A673 (cell line): ENCODE data around the gene NDST3. TPM values are rescaled to one million over a fixed set of nuclear protein-coding genes. Genes with fewer than 3 reads are reported as not detected.

ENCODE experiments used
- BruUV-seq: library from RNA; stranded (reverse); fragments of 400-500 nt; replicated peaks from 2 replicates; lab custom pipeline; 2021; lab: Mats Ljungman, UMichigan
- CTCF ChIA-PET: fragments of 300-600 bp; sonication (Branson Sonifier 250); formaldehyde crosslinking; loops from one replicate; lab custom pipeline; 2022; ENCODE audit warnings: antibody characterized with exemption; lab: Charles Lee
- POLR2A ChIA-PET: fragments of 300-600 bp; sonication (Branson Sonifier 250); formaldehyde crosslinking; loops from one replicate; lab custom pipeline; 2022; ENCODE audit warnings: antibody characterized with exemption; ENCODE audit not compliant: low non-redundant PET; lab: Charles Lee
- DNase-seq: peaks from one replicate; pipeline ENCODE4 v3.0.0-alpha.2; 2015; ENCODE audit warnings: low spot score
- H3K27ac ChIP-seq: fragments of 200-600 bp; sonication (generic); 2 replicates; pipeline ENCODE4 v1.5.1; 2016; ENCODE audit warnings: mixed run types, low read depth, mild to moderate bottlenecking, mixed read lengths, antibody characterized with exemption, low read length; ENCODE audit not compliant: poor library complexity, severe bottlenecking
- H3K27me3 ChIP-seq: fragments of 200-600 bp; sonication (generic); replicated peaks from 2 replicates; pipeline ENCODE4 v1.6.1; 2017; ENCODE audit warnings: mixed run types, low read depth, mild to moderate bottlenecking, mixed read lengths, antibody characterized with exemption, low read length; ENCODE audit not compliant: insufficient read depth, poor library complexity
- H3K36me3 ChIP-seq: fragments of 200-600 bp; sonication (generic); 2 replicates; pipeline ENCODE4 v1.6.1; 2016; ENCODE audit warnings: mixed run types, mild to moderate bottlenecking, mixed read lengths, antibody characterized with exemption, low read length; ENCODE audit not compliant: insufficient read depth, poor library complexity, severe bottlenecking
- H3K4me1 ChIP-seq: fragments of 200-600 bp; sonication (generic); 2 replicates; pipeline ENCODE4 v1.6.1; 2017; ENCODE audit warnings: mixed run types, mild to moderate bottlenecking, mixed read lengths, antibody characterized with exemption, low read length; ENCODE audit not compliant: insufficient read depth, poor library complexity, severe bottlenecking
- H3K4me3 ChIP-seq: fragments of 200-600 bp; sonication (generic); 2 replicates; pipeline ENCODE4 v1.5.1; 2016; ENCODE audit warnings: low read depth, mixed run types, mild to moderate bottlenecking, mixed read lengths, low read length; ENCODE audit not compliant: poor library complexity, severe bottlenecking
- H3K9me3 ChIP-seq: fragments of 200-600 bp; sonication (generic); 2 replicates; pipeline ENCODE4 v1.6.1; 2016; ENCODE audit warnings: mixed run types, low read depth, mild to moderate bottlenecking, mixed read lengths, antibody characterized with exemption, low read length; ENCODE audit not compliant: poor library complexity, severe bottlenecking
- CTCF ChIP-seq: fragments of 300-800, 200-600 bp; sonication (generic); conservative IDR thresholded peaks from 2 replicates; pipeline ENCODE4 v1.5.1; 2017; ENCODE audit warnings: low read depth, mild to moderate bottlenecking, antibody characterized with exemption, low read length, moderate library complexity, mixed read lengths
- EZH2 ChIP-seq: fragments of 200-600 bp; sonication (generic); IDR thresholded peaks from 2 replicates; pipeline ENCODE4 v1.6.1; 2017; ENCODE audit warnings: borderline replicate concordance, low read depth, mild to moderate bottlenecking, mixed read lengths, antibody characterized with exemption, low read length; ENCODE audit not compliant: poor library complexity, severe bottlenecking
- intact Hi-C: fragments of 100-400 bp; cut with micrococcal nuclease; formaldehyde crosslinking; loops from one replicate; pipeline ENCODE4 v1.10.0; 2022; ENCODE audit not compliant: unreplicated experiment
- total RNA-seq: library from RNA; stranded (reverse); gene quantifications from 2 replicates; pipeline ENCODE4 v1.2.3, GENCODE V29; 2021

Gene NDST3
- total RNA-seq, 1 experiment from 2014 or later, result 3.0 TPM

GRCh38 chr4:118026806-118027205 lies 7.5 kb upstream of the NDST3 start:
- ChIA-PET CTCF (no interaction called here), POLR2A (no interaction called here)
- TF ChIP-seq CTCF (no peak), EZH2 (no peak)
- Histone ChIP-seq H3K9me3 (no peaks in the 10 kb centered on the region), H3K27me3 (no peaks in the 10 kb centered on the region), H3K4me3 (no peak overlapping the region), H3K4me1 (no peaks in the 10 kb centered on the region), H3K27ac (no peak overlapping the region), H3K36me3 (no peaks in the 10 kb centered on the region)
- no TSS peak for BruUV-seq
- no peak for DNase-seq
- intact Hi-C loops, result no loop called here

- Histone ChIP-seq H3K36me3 (no peaks in the 10 kb centered on the region), H3K4me1 (peaks cover 6% of the 10 kb centered on the region), H3K9me3 (no peaks in the 10 kb centered on the region), H3K27ac (no peak overlapping the region), H3K4me3 (no peak overlapping the region), H3K27me3 (no peaks in the 10 kb centered on the region)
- intact Hi-C loops, result no loop called here
- TF ChIP-seq EZH2 (no peak), CTCF (no peak)
- POLR2A ChIA-PET, result no interaction called here
- CTCF ChIA-PET, result no interaction called here
- no peak for DNase-seq
- no TSS peak for BruUV-seq
These were observed 5.1 kb upstream of the NDST3 start for GRCh38 chr4:118029224-118029623.

GRCh38 chr4:118032691-118033090 lies 1.6 kb upstream of the NDST3 start:
- no peak for DNase-seq
- BruUV-seq, result no TSS peak
- H3K4me1 ChIP-seq, result peaks cover 6% of the 10 kb centered on the region

More at GRCh38 chr4:118032691-118033090, 1.6 kb upstream of the NDST3 start:
- H3K27ac ChIP-seq, result no peak overlapping the region
- TF ChIP-seq CTCF (no peak), EZH2 (no peak)
- no peaks in the 10 kb centered on the region for H3K27me3 ChIP-seq
- H3K4me3 ChIP-seq, result peak overlapping the region; percentile 70
- H3K36me3 ChIP-seq, result no peaks in the 10 kb centered on the region
- no peaks in the 10 kb centered on the region for H3K9me3 ChIP-seq
- intact Hi-C loops, result loop anchor here (5.0 kb wide), 2 partner anchors 190 to 1850 kb away; no protein-coding TSS in a partner anchor
- POLR2A ChIA-PET, result no interaction called here
- CTCF ChIA-PET, result no interaction called here
